ENCODE measurements around the gene FCHSD2. TPM values are rescaled to one million over a fixed set of nuclear protein-coding genes. Genes with fewer than 3 reads are reported as not detected.
"Not testable (repeated sequence)": the region's sequence is repeated elsewhere in the genome, so short reads cannot be mapped to it uniquely, and the experiment has no call there.

FCHSD2 gene
- total RNA-seq, 1 donor from 2014 or later: 43.4 TPM

DNA sequence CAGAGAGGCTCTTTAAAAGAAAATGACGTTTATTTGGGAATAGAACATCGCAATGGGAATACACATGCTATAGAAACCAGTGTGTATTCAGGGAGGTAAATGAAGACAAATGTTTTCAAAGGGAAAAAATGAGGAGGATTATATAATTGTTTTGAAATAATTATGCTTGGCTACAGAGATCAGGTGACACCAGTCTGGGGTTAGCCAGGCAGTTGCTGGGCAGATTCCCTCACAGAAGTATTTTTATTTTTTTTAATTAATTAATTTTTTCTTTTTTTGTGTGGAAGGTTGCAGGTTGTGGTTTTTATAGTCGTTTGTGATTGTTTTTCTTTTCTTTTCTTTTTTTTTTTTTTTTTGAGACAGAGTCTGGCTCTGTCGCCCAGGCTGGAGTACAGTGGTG, 342.7 kb downstream of the FCHSD2 start:
- TF ChIP-seq, protein P1, sequence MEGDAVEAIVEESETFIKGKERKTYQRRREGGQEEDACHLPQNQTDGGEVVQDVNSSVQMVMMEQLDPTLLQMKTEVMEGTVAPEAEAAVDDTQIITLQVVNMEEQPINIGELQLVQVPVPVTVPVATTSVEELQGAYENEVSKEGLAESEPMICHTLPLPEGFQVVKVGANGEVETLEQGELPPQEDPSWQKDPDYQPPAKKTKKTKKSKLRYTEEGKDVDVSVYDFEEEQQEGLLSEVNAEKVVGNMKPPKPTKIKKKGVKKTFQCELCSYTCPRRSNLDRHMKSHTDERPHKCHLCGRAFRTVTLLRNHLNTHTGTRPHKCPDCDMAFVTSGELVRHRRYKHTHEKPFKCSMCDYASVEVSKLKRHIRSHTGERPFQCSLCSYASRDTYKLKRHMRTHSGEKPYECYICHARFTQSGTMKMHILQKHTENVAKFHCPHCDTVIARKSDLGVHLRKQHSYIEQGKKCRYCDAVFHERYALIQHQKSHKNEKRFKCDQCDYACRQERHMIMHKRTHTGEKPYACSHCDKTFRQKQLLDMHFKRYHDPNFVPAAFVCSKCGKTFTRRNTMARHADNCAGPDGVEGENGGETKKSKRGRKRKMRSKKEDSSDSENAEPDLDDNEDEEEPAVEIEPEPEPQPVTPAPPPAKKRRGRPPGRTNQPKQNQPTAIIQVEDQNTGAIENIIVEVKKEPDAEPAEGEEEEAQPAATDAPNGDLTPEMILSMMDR (IDR thresholded peaks at IDR 0.05; ENCODE audit: borderline replicate concordance): no peak
- intact Hi-C loops (cut with micrococcal nuclease): no loop called here
- Histone ChIP-seq H3K27me3 (ENCODE audit: low read depth) (no peaks in the 10 kb centered on the region), H3K4me3 (no peak overlapping the region), H3K27ac (replicated peaks) (no peak overlapping the region), H3K4me1 (peaks cover 4% of the 10 kb centered on the region), H3K36me3 (no peaks in the 10 kb centered on the region), H3K9me3 (replicated peaks) (no peaks in the 10 kb centered on the region)
- no peak for DNase-seq

DNA sequence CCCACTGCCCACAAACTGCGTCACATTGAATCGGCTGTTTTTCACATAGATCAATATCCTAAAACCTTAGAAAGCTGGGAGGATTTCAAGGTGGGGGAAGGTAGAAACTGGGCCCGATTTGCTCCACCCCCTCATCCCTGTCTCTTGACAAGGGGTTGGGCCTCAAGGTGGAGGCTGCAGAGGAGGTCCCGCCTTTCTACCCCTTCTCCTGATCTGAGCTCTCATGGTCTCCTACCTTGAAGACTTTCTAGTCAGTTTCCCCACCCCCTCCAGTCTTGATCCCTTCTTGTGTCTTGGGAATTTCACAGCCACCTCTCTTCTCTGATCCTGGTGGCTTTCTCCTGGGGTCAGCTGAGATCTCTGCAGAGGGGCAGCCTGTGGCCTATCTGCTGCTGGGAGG, 343.8 kb downstream of the FCHSD2 start:
- intact Hi-C loops (cut with micrococcal nuclease): no loop called here
- Histone ChIP-seq H3K4me3 (no peak overlapping the region), H3K27me3 (ENCODE audit: low read depth) (no peaks in the 10 kb centered on the region), H3K27ac (replicated peaks) (no peak overlapping the region), H3K4me1 (peaks cover 10% of the 10 kb centered on the region), H3K36me3 (no peaks in the 10 kb centered on the region), H3K9me3 (replicated peaks) (no peaks in the 10 kb centered on the region)
- TF ChIP-seq, protein P1 (IDR thresholded peaks at IDR 0.05; ENCODE audit: borderline replicate concordance): no peak
- DNase-seq: no peak

GRCh38 chr11:72793425-72794367, 348.4 kb downstream of the FCHSD2 start, which contains the start of gene STARD10:
Gene STARD10 (minus strand): TSS chr11:72794047. CDS start chr11:72781181, 12,866 bp downstream.
- Histone ChIP-seq H3K4me3 (peak within 1 kb of the TSS; percentile 79), H3K27ac (replicated peaks) (peak within 1 kb of the TSS; percentile 97), H3K9me3 (replicated peaks) (no peaks in the 10 kb centered on the region), H3K36me3 (no peaks in the 10 kb centered on the region), H3K4me1 (peaks cover 41% of the 10 kb centered on the region), H3K27me3 (ENCODE audit: low read depth) (no peaks in the 10 kb centered on the region)
- TF ChIP-seq, protein P1 (IDR thresholded peaks at IDR 0.05; ENCODE audit: borderline replicate concordance): peak; percentile 97
- intact Hi-C loops (cut with micrococcal nuclease): loop anchor here (5.0 kb wide), 1 partner anchor 66 kb away; no protein-coding TSS in a partner anchor
- peak; percentile 95 for DNase-seq

DNA sequence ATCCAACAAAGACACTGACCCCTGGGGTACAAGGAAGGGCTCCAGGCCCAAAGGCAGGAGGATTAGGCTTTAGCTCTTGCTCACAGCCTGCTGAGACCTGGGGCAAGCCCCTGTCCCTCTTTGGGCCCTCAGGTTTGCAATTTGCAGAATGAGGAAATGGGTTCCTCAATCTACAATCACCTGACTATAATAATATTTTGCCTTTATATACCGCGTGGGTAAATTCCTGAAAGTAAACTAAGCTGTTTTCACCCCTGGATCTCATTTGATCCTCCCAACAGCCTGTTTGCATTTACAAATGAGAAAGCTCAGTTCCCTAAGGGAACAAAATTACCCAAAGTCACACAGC, 349.1 kb downstream of the FCHSD2 start:
- TF ChIP-seq, protein P1 (IDR thresholded peaks at IDR 0.05; ENCODE audit: borderline replicate concordance): no peak
- no peaks in the 10 kb centered on the region for H3K9me3 ChIP-seq (replicated peaks)
- no peak for DNase-seq
- H3K27ac ChIP-seq (replicated peaks): peak overlapping the region; percentile 97
- no peaks in the 10 kb centered on the region for H3K27me3 ChIP-seq (ENCODE audit: low read depth)
- H3K4me3 ChIP-seq: peak overlapping the region; percentile 79
- no peaks in the 10 kb centered on the region for H3K36me3 ChIP-seq
- H3K4me1 ChIP-seq: peaks cover 48% of the 10 kb centered on the region
- intact Hi-C loops (cut with micrococcal nuclease): loop anchor here (5.0 kb wide), 1 partner anchor 66 kb away; no protein-coding TSS in a partner anchor

- Histone ChIP-seq H3K4me1 (peaks cover 49% of the 10 kb centered on the region), H3K4me3 (peak overlapping the region; percentile 79), H3K9me3 (replicated peaks) (no peaks in the 10 kb centered on the region), H3K36me3 (no peaks in the 10 kb centered on the region), H3K27ac (replicated peaks) (peak overlapping the region; percentile 97), H3K27me3 (ENCODE audit: low read depth) (no peaks in the 10 kb centered on the region)
- intact Hi-C loops (cut with micrococcal nuclease): loop anchor here (5.0 kb wide), 1 partner anchor 65 kb away; no protein-coding TSS in a partner anchor
- no peak for DNase-seq
- TF ChIP-seq, protein P1 (IDR thresholded peaks at IDR 0.05; ENCODE audit: borderline replicate concordance): no peak
These were observed 349.6 kb downstream of the FCHSD2 start for GRCh38 chr11:72792437-72793021.

- H3K27me3 ChIP-seq (ENCODE audit: low read depth); H3K36me3 ChIP-seq; H3K4me3 ChIP-seq; H3K27ac ChIP-seq (replicated peaks); H3K9me3 ChIP-seq (replicated peaks); DNase-seq: not testable (repeated sequence)
- peaks cover 49% of the 10 kb centered on the region for H3K4me1 ChIP-seq
- intact Hi-C loops (cut with micrococcal nuclease): loop anchor here (5.0 kb wide), 1 partner anchor 64 kb away; no protein-coding TSS in a partner anchor
These were observed 350.9 kb downstream of the FCHSD2 start for GRCh38 chr11:72791228-72791627.

Data from left ventricle myocardium inferior (tissue), 1 donor.